Measurements from ENCODE around the gene ITCH.

GRCh38 chr20:34507702-34508413 lies 144.8 kb downstream of the ITCH start:
- no peak for TF ChIP-seq EZH2 (IDR thresholded peaks at IDR 0.05)
- TF ChIP-seq POLR2AphosphoS5 (IDR thresholded peaks at IDR 0.05; ENCODE audit: borderline replicate concordance, low read depth, low read length), result no peak

Measured in SK-N-MC (cell line).